Sigmoid colon (tissue), 4 donors: Measurements from ENCODE around the gene PDE1C.

Source experiments
- EP300 ChIP-seq, 4 donors: sonication (generic); formaldehyde crosslinking; IDR thresholded peaks; one replicate each; pipeline ENCODE4 v1.6.1; 2017; ENCODE audit warnings: antibody characterized with exemption in 4 of 4
- POLR2A ChIP-seq, 2 donors: fragments of 450-650 bp; IDR thresholded peaks; one replicate each; pipeline ENCODE4 v1.6.1; 2016; ENCODE audit warnings: antibody characterized with exemption in 2 of 2, mild to moderate bottlenecking in 2 of 2, moderate library complexity in 2 of 2
- POLR2AphosphoS5 ChIP-seq, 4 donors: sonication (generic); formaldehyde crosslinking; IDR thresholded peaks; one replicate each; pipeline ENCODE4 v1.6.1; 2017; ENCODE audit warnings: antibody characterized with exemption in 4 of 4
- TF ChIP-seq, protein P1 (sequence below), 4 experiments: fragments of 450-650 bp in 3 of 4; fragments of 200-600 bp in 1 of 4; IDR thresholded peaks; one replicate each; pipeline ENCODE4 v1.5.1; 2016 to 2019; ENCODE audit warnings: antibody characterized with exemption in 4 of 4, mild to moderate bottlenecking in 3 of 4, moderate library complexity in 2 of 4

DNA sequence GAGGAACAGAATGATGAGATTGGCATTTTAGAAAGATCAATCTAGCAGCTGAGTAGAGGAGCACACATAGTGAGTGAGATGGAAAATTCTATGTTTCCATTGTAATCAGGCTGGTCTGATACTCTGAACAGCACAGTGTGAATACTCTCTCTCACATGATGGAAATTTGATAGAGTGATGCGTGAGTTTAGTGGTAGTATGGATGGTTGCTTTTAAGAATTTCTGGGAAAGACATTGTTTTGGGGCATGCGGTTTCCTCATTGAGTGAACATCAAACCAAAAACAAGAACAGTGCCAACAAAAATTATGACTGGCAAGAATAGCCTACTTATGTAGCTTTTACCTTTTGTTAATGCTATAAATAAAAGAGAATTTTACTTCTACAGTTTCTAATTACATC lies 183.2 kb downstream of the PDE1C start:
- TF ChIP-seq POLR2A (IDR thresholded peaks at IDR 0.05) (no peak), EP300 (IDR thresholded peaks at IDR 0.05) (no peak), POLR2AphosphoS5 (IDR thresholded peaks at IDR 0.05) (no peak)
- TF ChIP-seq, protein P1, sequence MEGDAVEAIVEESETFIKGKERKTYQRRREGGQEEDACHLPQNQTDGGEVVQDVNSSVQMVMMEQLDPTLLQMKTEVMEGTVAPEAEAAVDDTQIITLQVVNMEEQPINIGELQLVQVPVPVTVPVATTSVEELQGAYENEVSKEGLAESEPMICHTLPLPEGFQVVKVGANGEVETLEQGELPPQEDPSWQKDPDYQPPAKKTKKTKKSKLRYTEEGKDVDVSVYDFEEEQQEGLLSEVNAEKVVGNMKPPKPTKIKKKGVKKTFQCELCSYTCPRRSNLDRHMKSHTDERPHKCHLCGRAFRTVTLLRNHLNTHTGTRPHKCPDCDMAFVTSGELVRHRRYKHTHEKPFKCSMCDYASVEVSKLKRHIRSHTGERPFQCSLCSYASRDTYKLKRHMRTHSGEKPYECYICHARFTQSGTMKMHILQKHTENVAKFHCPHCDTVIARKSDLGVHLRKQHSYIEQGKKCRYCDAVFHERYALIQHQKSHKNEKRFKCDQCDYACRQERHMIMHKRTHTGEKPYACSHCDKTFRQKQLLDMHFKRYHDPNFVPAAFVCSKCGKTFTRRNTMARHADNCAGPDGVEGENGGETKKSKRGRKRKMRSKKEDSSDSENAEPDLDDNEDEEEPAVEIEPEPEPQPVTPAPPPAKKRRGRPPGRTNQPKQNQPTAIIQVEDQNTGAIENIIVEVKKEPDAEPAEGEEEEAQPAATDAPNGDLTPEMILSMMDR (IDR thresholded peaks at IDR 0.05) = no peak
